ENCODE measurements around the gene ALB.
"Not testable (repeated sequence)": the region's sequence is repeated elsewhere in the genome, so short reads cannot be mapped to it uniquely, and the experiment has no call there.

Gene ALB

DNA sequence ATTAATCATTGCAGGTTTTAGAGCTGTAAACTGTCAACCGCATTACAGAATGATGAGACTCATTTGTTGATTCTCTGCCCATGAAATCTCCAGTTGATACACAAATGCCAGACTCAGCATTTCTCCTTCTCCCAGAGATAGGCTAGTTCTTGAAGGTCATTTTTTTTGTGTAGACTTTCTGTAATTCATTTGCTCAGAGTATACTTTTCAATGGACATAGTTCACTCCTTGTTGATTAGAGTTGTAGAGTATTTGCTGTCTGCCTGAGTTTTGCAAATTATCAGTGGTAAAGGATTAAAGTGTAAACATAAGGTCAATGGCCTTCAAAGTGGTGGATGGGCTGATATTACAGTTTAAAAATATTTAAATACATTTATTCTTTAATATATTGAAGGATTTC is 15.2 kb upstream of the ALB start:
- H3K27me3 ChIP-seq (ENCODE audit: control insufficient read depth in 1 of 2, insufficient read depth in 2 of 2, low read length in 2 of 2): no peaks in the 10 kb centered on the region
- no peaks in the 10 kb centered on the region for H3K4me1 ChIP-seq (ENCODE audit: control insufficient read depth, insufficient read depth, low read length)
- no peak overlapping the region for H3K9ac ChIP-seq (ENCODE audit: low read length in 2 of 2)
- no peak overlapping the region for H3K27ac ChIP-seq (ENCODE audit: low read length)
- no peaks in the 10 kb centered on the region for H3K36me3 ChIP-seq (ENCODE audit: control insufficient read depth in 2 of 2, insufficient read depth in 2 of 2, low read length in 2 of 2)
- no peak overlapping the region for H3K4me3 ChIP-seq (ENCODE audit: low read length in 2 of 2)
- H3K9me3 ChIP-seq (ENCODE audit: control insufficient read depth in 2 of 2, low read length in 2 of 2): no peaks in the 10 kb centered on the region

DNA sequence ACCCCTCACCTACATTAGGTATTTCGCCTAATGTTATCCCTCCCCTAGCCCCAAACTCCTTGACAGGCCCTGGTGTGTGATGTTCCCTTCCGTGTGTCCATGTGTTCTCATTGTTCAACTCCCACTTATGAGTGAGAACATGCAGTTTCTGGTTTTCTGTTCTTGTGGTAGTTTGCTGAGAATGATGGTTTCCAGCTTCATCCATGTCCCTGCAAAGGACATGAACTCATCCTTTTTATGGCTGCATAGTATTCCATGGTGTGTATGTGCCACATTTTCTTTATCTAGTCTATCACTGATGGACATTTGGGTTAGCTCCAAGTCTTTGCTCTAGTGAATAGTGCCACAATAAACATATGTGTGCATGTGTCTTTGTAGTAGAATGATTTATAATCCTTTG is 14.4 kb upstream of the ALB start:
- not testable (repeated sequence) for H3K9ac ChIP-seq (ENCODE audit: low read length in 2 of 2); H3K4me1 ChIP-seq (ENCODE audit: control insufficient read depth, insufficient read depth, low read length); H3K4me3 ChIP-seq (ENCODE audit: low read length in 2 of 2); H3K27me3 ChIP-seq (ENCODE audit: control insufficient read depth in 1 of 2, insufficient read depth in 2 of 2, low read length in 2 of 2); H3K27ac ChIP-seq (ENCODE audit: low read length); H3K9me3 ChIP-seq (ENCODE audit: control insufficient read depth in 2 of 2, low read length in 2 of 2); H3K36me3 ChIP-seq (ENCODE audit: control insufficient read depth in 2 of 2, insufficient read depth in 2 of 2, low read length in 2 of 2)

DNA sequence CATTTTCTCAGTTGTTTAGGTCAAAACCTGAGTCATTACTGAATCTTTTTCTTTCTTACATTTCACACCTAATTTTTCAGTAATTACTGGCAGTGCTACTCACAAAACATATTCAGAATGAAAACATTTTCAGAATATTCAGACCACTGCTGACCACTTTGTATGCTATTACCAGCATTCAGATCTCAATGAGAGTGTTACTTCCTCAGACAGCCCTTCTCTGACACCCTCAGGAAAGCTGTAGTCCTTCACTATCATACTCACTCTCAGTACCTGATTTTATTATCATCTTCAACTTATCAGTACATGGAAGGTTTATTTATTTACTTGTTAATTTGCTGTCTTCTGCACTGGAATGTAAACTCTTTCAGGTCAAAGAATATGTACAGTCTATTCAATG is 12.3 kb upstream of the ALB start:
- no peak overlapping the region for H3K4me3 ChIP-seq (ENCODE audit: low read length in 2 of 2)
- H3K36me3 ChIP-seq (ENCODE audit: control insufficient read depth in 2 of 2, insufficient read depth in 2 of 2, low read length in 2 of 2): no peaks in the 10 kb centered on the region
- no peaks in the 10 kb centered on the region for H3K4me1 ChIP-seq (ENCODE audit: control insufficient read depth, insufficient read depth, low read length)
- H3K27ac ChIP-seq (ENCODE audit: low read length): no peak overlapping the region
- no peaks in the 10 kb centered on the region for H3K27me3 ChIP-seq (ENCODE audit: control insufficient read depth in 1 of 2, insufficient read depth in 2 of 2, low read length in 2 of 2)
- H3K9me3 ChIP-seq (ENCODE audit: control insufficient read depth in 2 of 2, low read length in 2 of 2): no peaks in the 10 kb centered on the region
- H3K9ac ChIP-seq (ENCODE audit: low read length in 2 of 2): no peak overlapping the region

DNA sequence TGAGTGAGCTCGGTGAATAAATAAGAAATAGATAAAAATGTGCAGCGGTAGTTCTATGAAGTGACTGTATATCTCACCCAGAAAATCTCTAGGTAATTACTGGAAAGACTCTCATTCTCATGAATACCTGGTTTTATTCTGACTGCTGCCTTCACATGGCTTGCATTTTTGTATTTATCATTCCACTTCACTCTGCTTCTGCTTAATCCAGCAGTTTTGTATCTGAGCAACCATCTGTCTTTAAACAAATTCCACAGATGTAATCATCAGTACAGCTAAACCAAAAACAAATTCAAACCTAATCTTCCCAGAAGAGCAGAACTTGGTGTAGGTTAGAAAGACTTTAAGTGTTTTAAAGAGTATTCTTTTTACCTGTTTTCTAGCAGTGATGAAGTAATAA is 11.2 kb upstream of the ALB start:
- Histone ChIP-seq H3K27me3 (ENCODE audit: control insufficient read depth in 1 of 2, insufficient read depth in 2 of 2, low read length in 2 of 2) (no peaks in the 10 kb centered on the region), H3K27ac (ENCODE audit: low read length) (no peak overlapping the region), H3K9ac (ENCODE audit: low read length in 2 of 2) (no peak overlapping the region), H3K36me3 (ENCODE audit: control insufficient read depth in 2 of 2, insufficient read depth in 2 of 2, low read length in 2 of 2) (no peaks in the 10 kb centered on the region), H3K4me3 (ENCODE audit: low read length in 2 of 2) (no peak overlapping the region), H3K4me1 (ENCODE audit: control insufficient read depth, insufficient read depth, low read length) (no peaks in the 10 kb centered on the region), H3K9me3 (ENCODE audit: control insufficient read depth in 2 of 2, low read length in 2 of 2) (no peaks in the 10 kb centered on the region)

DNA sequence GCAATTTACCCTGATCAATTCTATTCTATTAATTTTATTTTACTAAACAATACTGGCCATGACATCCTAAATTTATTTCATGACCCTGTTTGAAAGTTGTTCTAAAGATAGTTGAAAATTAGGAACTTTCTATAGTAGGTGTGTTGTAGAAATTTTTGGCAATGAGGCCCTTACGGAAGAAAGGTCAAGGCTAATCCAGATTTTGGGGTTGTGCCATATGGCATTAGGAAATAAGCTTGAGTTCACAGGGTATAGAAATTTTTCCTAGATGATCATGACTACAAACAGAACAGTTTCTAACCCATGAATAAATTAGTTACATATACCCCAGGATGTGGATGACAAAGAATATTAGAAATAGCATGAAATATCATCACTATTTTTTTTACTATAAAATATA is 7.8 kb upstream of the ALB start:
- Histone ChIP-seq H3K36me3 (ENCODE audit: control insufficient read depth in 2 of 2, insufficient read depth in 2 of 2, low read length in 2 of 2) (no peaks in the 10 kb centered on the region), H3K4me1 (ENCODE audit: control insufficient read depth, insufficient read depth, low read length) (no peaks in the 10 kb centered on the region), H3K4me3 (ENCODE audit: low read length in 2 of 2) (no peak overlapping the region), H3K9ac (ENCODE audit: low read length in 2 of 2) (no peak overlapping the region), H3K27me3 (ENCODE audit: control insufficient read depth in 1 of 2, insufficient read depth in 2 of 2, low read length in 2 of 2) (no peaks in the 10 kb centered on the region), H3K9me3 (ENCODE audit: control insufficient read depth in 2 of 2, low read length in 2 of 2) (no peaks in the 10 kb centered on the region), H3K27ac (ENCODE audit: low read length) (no peak overlapping the region)

DNA sequence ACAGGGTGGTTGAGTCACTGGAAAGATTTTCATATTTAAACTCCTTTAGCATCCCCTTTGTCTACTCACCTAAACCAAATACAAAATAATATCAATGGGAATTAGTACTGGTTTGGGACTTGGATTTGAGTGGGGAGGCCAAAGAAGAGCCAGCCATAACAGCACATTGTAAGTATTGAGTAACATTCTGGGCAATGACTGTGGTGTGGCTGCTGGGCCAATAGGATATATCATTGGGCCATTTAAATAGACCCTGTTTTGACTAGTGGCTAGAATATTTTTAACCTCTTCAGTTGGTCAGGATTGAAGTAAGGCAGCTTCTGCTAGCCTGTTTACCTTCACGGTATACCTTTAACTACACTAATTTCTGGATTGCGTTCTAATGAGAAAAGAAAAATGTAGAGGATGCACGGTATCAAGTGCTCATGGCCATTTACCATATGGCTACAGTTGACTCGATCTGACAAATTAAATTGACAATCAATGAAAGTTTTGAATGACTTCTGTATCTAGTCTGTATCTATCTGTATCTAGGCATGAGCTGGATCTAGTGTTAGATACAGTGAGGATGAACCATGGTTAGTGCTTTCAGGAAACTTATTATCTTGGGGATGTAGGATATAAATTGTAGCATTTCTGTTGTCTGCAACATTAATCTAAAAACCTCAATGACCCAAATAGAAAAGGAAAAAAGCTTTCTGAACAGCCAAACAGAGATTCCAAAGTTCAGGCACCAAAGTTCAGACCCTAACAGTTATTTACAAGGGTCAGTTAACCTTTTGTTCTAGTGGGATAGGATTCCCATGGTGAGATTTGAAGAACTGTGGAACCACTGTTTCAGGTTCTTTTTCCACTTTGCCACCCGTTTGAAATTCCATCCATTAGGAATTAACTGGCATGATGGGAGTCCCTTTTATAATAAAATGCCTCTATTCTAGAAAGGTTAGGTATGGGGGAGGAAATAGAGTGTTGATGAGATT is 6.8 kb upstream of the ALB start:
- no peak overlapping the region for H3K4me3 ChIP-seq (ENCODE audit: low read length in 2 of 2)
- no peaks in the 10 kb centered on the region for H3K9me3 ChIP-seq (ENCODE audit: control insufficient read depth in 2 of 2, low read length in 2 of 2)
- H3K4me1 ChIP-seq (ENCODE audit: control insufficient read depth, insufficient read depth, low read length): no peaks in the 10 kb centered on the region
- no peak overlapping the region for H3K27ac ChIP-seq (ENCODE audit: low read length)
- no peak overlapping the region for H3K9ac ChIP-seq (ENCODE audit: low read length in 2 of 2)
- H3K36me3 ChIP-seq (ENCODE audit: control insufficient read depth in 2 of 2, insufficient read depth in 2 of 2, low read length in 2 of 2): no peaks in the 10 kb centered on the region
- no peaks in the 10 kb centered on the region for H3K27me3 ChIP-seq (ENCODE audit: control insufficient read depth in 1 of 2, insufficient read depth in 2 of 2, low read length in 2 of 2)

DNA sequence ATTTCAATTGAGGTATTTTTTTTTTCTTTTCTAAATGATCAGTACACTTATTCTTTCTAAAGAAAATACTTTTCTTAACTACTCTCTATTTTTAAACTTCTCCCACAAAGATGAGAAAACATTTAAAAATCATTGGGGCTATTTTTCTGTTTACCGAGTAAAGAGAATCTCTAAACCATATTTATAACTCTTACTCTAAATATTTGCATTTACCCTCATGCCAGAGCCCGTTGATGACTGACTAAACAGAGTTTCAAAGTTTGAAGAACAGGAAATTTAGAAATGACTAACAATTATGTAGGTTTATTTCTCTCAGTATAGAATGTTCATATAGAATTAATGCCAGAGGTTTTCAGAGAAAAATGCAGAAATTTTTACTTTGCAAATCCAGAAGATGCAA is 2.7 kb upstream of the ALB start:
- Histone ChIP-seq H3K36me3 (ENCODE audit: control insufficient read depth in 2 of 2, insufficient read depth in 2 of 2, low read length in 2 of 2) (no peaks in the 10 kb centered on the region), H3K9ac (ENCODE audit: low read length in 2 of 2) (no peak overlapping the region), H3K27me3 (ENCODE audit: control insufficient read depth in 1 of 2, insufficient read depth in 2 of 2, low read length in 2 of 2) (no peaks in the 10 kb centered on the region), H3K4me1 (ENCODE audit: control insufficient read depth, insufficient read depth, low read length) (no peaks in the 10 kb centered on the region), H3K9me3 (ENCODE audit: control insufficient read depth in 2 of 2, low read length in 2 of 2) (no peaks in the 10 kb centered on the region), H3K27ac (ENCODE audit: low read length) (no peak overlapping the region), H3K4me3 (ENCODE audit: low read length in 2 of 2) (no peak overlapping the region)

DNA sequence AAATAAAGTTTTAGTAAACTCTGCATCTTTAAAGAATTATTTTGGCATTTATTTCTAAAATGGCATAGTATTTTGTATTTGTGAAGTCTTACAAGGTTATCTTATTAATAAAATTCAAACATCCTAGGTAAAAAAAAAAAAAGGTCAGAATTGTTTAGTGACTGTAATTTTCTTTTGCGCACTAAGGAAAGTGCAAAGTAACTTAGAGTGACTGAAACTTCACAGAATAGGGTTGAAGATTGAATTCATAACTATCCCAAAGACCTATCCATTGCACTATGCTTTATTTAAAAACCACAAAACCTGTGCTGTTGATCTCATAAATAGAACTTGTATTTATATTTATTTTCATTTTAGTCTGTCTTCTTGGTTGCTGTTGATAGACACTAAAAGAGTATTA is 370 bp downstream of the ALB start:
- H3K27me3 ChIP-seq (ENCODE audit: control insufficient read depth in 1 of 2, insufficient read depth in 2 of 2, low read length in 2 of 2): no peaks in the 10 kb centered on the region
- H3K4me1 ChIP-seq (ENCODE audit: control insufficient read depth, insufficient read depth, low read length): no peaks in the 10 kb centered on the region
- H3K36me3 ChIP-seq (ENCODE audit: control insufficient read depth in 2 of 2, insufficient read depth in 2 of 2, low read length in 2 of 2): no peaks in the 10 kb centered on the region
- H3K9ac ChIP-seq (ENCODE audit: low read length in 2 of 2): no peak overlapping the region
- H3K9me3 ChIP-seq (ENCODE audit: control insufficient read depth in 2 of 2, low read length in 2 of 2): no peaks in the 10 kb centered on the region
- H3K4me3 ChIP-seq (ENCODE audit: low read length in 2 of 2): no peak overlapping the region
- no peak overlapping the region for H3K27ac ChIP-seq (ENCODE audit: low read length)

DNA sequence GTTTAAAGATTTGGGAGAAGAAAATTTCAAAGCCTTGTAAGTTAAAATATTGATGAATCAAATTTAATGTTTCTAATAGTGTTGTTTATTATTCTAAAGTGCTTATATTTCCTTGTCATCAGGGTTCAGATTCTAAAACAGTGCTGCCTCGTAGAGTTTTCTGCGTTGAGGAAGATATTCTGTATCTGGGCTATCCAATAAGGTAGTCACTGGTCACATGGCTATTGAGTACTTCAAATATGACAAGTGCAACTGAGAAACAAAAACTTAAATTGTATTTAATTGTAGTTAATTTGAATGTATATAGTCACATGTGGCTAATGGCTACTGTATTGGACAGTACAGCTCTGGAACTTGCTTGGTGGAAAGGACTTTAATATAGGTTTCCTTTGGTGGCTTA is 1.1 kb downstream of the ALB start:
- no peaks in the 10 kb centered on the region for H3K36me3 ChIP-seq (ENCODE audit: control insufficient read depth in 2 of 2, insufficient read depth in 2 of 2, low read length in 2 of 2)
- no peaks in the 10 kb centered on the region for H3K4me1 ChIP-seq (ENCODE audit: control insufficient read depth, insufficient read depth, low read length)
- H3K9me3 ChIP-seq (ENCODE audit: control insufficient read depth in 2 of 2, low read length in 2 of 2): no peaks in the 10 kb centered on the region
- no peak overlapping the region for H3K4me3 ChIP-seq (ENCODE audit: low read length in 2 of 2)
- H3K27me3 ChIP-seq (ENCODE audit: control insufficient read depth in 1 of 2, insufficient read depth in 2 of 2, low read length in 2 of 2): no peaks in the 10 kb centered on the region
- no peak overlapping the region for H3K9ac ChIP-seq (ENCODE audit: low read length in 2 of 2)
- no peak overlapping the region for H3K27ac ChIP-seq (ENCODE audit: low read length)

DNA sequence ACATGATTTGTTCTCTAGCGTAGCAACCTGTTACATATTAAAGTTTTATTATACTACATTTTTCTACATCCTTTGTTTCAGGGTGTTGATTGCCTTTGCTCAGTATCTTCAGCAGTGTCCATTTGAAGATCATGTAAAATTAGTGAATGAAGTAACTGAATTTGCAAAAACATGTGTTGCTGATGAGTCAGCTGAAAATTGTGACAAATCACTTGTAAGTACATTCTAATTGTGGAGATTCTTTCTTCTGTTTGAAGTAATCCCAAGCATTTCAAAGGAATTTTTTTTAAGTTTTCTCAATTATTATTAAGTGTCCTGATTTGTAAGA is 2.4 kb downstream of the ALB start:
- H3K9ac ChIP-seq (ENCODE audit: low read length in 2 of 2): no peak overlapping the region
- H3K4me1 ChIP-seq (ENCODE audit: control insufficient read depth, insufficient read depth, low read length): no peaks in the 10 kb centered on the region
- no peaks in the 10 kb centered on the region for H3K9me3 ChIP-seq (ENCODE audit: control insufficient read depth in 2 of 2, low read length in 2 of 2)
- H3K4me3 ChIP-seq (ENCODE audit: low read length in 2 of 2): no peak overlapping the region
- H3K27me3 ChIP-seq (ENCODE audit: control insufficient read depth in 1 of 2, insufficient read depth in 2 of 2, low read length in 2 of 2): no peaks in the 10 kb centered on the region
- H3K36me3 ChIP-seq (ENCODE audit: control insufficient read depth in 2 of 2, insufficient read depth in 2 of 2, low read length in 2 of 2): no peaks in the 10 kb centered on the region
- no peak overlapping the region for H3K27ac ChIP-seq (ENCODE audit: low read length)

DNA sequence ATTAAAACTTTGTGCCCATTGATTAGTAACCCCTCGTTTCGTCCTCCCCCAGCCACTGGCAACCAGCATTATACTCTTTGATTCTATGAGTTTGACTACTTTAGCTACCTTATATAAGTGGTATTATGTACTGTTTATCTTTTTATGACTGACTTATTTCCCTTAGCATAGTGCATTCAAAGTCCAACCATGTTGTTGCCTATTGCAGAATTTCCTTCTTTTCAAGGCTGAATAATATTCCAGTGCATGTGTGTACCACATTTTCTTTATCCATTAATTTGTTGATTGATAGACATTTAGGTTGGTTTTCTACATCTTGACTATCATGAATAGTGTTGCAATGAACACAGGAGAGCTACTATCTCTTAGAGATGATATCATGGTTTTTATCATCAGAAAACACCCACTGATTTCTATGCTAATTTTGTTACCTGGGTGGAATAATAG is 3.2 kb downstream of the ALB start:
- H3K36me3 ChIP-seq (ENCODE audit: control insufficient read depth in 2 of 2, insufficient read depth in 2 of 2, low read length in 2 of 2): no peaks in the 10 kb centered on the region
- H3K27ac ChIP-seq (ENCODE audit: low read length): no peak overlapping the region
- H3K9ac ChIP-seq (ENCODE audit: low read length in 2 of 2): no peak overlapping the region

More for the DNA sequence above, 3.2 kb downstream of the ALB start:
- no peaks in the 10 kb centered on the region for H3K9me3 ChIP-seq (ENCODE audit: control insufficient read depth in 2 of 2, low read length in 2 of 2)
- no peaks in the 10 kb centered on the region for H3K4me1 ChIP-seq (ENCODE audit: control insufficient read depth, insufficient read depth, low read length)
- H3K27me3 ChIP-seq (ENCODE audit: control insufficient read depth in 1 of 2, insufficient read depth in 2 of 2, low read length in 2 of 2): no peaks in the 10 kb centered on the region
- no peak overlapping the region for H3K4me3 ChIP-seq (ENCODE audit: low read length in 2 of 2)
